GM19455 (cell line): ENCODE measurements around the gene OR6C75.
"Not testable (repeated sequence)": the region's sequence is repeated elsewhere in the genome, so short reads cannot be mapped to it uniquely, and the experiment has no call there.

ENCODE experiments used
- ATAC-seq: cut with Tn5 transposase; IDR thresholded peaks from one replicate; pipeline ENCODE4 v1.9.1; 2021; ENCODE audit not compliant: unreplicated experiment

Gene OR6C75

GRCh38 chr12:55362675-55363074 is at the start of gene OR6C75:
TSS of gene OR6C75 (plus strand) at chr12:55362975. CDS start at chr12:55365111, 2,136 bp downstream.
- no peak for ATAC-seq

- ATAC-seq, result no peak
Measured at GRCh38 chr12:55314043-55314442, 48.7 kb upstream of the OR6C75 start, which contains the start of gene OR6C1. TSS of gene OR6C1 (plus strand) at chr12:55314343. CDS start at chr12:55320600, 6,257 bp downstream.

- ATAC-seq, result no peak
Measured at GRCh38 chr12:55320201-55320600, 42.6 kb upstream of the OR6C75 start.

- ATAC-seq, result not testable (repeated sequence)
Measured at GRCh38 chr12:55325801-55326200, 37.0 kb upstream of the OR6C75 start.

DNA sequence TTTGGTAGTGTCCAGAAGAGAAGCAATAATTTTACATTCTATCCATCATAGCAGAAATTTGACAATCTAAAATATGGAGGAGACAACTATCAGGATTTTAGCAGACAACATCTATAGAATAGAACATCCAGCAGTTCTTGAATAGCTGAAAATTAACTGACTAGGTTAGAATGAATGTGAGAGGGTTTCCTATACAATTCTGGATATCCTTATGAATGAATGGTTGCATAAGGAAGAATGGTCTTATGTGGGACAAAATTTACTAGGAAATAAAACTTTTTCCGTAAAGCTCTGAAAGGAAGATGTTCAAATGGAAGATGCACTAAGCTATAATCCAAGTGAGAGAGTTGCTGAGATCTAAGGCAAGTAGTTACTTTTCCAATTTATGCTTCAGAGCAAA is 32.3 kb upstream of the OR6C75 start, which contains the start of gene OR6C3:
Gene OR6C3, plus strand, starts transcription at position 301 of the 400 bp plus-strand sequence. CDS start 955 bp downstream, outside the sequence.
- no peak for ATAC-seq

DNA sequence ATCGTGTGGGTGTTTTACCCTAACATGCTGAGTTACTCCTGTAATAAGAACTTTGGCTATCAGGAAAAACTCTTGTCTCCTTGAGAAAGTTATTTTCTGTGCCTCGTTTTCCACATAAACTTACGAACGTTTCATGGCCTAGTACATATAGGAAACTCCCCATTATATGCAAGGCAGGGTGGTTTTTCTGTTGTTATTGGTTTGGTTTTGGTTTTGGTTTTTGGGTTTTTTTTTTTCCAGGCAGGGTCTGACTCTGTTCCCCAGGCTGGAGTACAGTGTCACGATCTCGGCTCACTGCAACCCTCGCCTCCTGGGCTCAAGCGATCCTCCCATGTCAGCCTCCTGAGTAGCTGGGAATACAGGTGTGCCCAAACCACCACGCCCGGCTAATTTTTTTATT is 26.8 kb upstream of the OR6C75 start:
- ATAC-seq, result no peak

- ATAC-seq, result not testable (repeated sequence)
Measured at GRCh38 chr12:55355338-55355737, 7.4 kb upstream of the OR6C75 start.

GRCh38 chr12:55365086-55365485 is 2.3 kb downstream of the OR6C75 start:
- ATAC-seq, result no peak

GRCh38 chr12:55372521-55372920 is 9.7 kb downstream of the OR6C75 start:
- ATAC-seq, result no peak

DNA sequence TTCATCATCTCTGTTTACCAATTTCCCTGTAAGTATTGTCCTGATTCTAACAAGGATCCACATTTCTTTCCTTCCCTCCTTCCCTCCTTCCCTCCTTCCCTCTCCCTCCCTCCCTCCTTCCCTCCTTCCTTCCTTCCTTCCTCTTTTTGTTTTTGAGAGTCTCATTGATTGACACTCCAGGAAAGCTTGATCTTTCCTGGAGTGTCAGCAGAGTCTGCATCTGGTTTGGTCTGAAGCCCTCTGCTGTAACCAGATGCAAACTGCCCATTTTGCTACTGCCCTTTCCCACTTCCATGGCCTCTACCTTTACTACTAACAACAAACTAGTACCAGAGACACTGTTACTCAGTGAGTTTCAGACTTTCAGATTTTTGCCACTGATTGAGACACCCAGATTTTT is 23.1 kb downstream of the OR6C75 start:
- no peak for ATAC-seq

GRCh38 chr12:55392032-55392795 is 29.4 kb downstream of the OR6C75 start:
- ATAC-seq, result no peak

DNA sequence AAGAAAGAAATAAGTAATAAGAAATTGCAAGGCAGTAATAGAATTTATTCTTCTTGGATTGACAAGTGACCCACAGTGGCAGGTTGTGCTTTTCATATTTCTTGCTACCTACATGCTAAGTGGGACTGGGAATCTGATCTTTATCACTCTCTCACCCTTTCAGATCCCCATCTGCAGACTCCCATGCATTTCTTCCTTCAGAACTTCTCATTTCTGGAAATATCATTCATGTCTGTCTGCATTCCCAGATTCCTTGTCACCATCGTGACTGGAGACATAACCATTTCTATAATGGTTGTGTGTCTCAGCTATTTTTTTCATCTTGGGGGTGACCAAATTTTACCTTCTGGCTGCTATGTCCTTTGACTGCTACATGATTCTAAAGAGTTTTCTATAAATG is 33.6 kb downstream of the OR6C75 start:
- no peak for ATAC-seq

DNA sequence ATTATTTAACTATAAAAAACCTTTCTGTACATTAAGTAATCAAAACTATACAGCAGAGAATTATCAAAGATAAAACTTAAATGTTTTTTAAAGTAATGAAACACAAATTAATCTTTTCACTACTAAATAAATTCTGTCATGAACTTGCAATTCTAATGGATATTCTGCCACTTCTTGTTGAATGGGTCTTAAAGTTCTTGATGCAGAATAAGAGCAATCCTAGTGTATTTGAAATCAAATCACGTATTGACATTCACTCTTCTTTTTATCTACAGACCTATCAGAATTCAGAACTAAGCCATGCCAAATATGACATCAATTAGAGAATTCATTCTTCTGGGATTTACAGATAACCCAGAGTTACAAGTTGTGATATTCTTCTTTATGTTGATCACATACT is 37.5 kb downstream of the OR6C75 start, which contains the start of gene OR6C65:
Gene OR6C65, plus strand, starts transcription at position 301 of the 400 bp plus-strand sequence. Its CDS starts 0 bp downstream, at position 301.
- ATAC-seq, result no peak

- no peak for ATAC-seq
Measured at GRCh38 chr12:55407866-55408265, 45.1 kb downstream of the OR6C75 start.

GRCh38 chr12:55409133-55409532 is 46.4 kb downstream of the OR6C75 start:
- not testable (repeated sequence) for ATAC-seq

GRCh38 chr12:55412138-55412537 is 49.4 kb downstream of the OR6C75 start:
- not testable (repeated sequence) for ATAC-seq

DNA sequence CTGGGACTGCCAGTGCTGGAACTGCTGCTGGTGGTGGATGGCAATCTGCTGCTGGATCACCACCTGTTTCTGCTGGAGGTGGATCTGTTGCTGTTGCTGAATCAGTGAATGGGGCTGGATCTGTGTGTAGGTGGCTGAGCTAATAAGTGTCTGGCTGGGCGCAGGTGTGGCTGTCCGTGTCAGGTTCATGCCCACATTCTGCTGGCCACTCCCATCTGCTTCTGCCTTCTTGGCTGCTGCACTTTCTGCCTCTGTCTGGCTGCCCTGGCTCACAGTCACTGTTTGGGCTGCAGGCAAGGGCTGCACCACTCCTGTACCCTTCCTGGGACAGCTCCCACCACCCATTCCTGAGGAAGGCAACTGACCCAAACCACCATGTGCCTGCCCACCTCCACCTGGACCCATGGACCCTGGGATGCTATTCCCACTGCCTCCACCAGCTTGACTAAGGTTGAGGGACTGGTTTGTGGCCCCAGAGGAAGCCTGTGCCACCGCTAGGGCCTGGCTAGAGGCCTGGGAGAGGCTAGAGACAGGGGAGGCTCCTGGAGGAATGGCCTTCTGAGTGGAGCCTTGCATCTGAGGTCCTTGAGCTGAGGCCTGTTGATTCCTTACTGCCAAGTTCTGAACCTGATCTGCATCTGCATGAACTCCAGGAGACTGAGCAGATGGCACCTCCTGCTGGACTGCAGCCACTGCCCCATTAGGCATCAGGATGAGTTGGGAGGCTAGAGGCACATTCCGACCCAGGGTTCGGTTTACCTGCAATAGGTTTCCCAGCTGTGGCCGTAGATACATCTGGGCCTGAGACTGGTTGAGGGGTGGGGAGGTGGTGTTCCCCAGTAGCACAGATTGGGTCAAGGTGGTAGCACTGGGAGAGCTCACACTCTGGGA is 51.0 kb downstream of the OR6C75 start:
- not testable (repeated sequence) for ATAC-seq

- not testable (repeated sequence) for ATAC-seq
Measured at GRCh38 chr12:55414396-55414823, 51.6 kb downstream of the OR6C75 start.

GRCh38 chr12:55414889-55415288 is 52.1 kb downstream of the OR6C75 start:
- peak; percentile 50 for ATAC-seq

DNA sequence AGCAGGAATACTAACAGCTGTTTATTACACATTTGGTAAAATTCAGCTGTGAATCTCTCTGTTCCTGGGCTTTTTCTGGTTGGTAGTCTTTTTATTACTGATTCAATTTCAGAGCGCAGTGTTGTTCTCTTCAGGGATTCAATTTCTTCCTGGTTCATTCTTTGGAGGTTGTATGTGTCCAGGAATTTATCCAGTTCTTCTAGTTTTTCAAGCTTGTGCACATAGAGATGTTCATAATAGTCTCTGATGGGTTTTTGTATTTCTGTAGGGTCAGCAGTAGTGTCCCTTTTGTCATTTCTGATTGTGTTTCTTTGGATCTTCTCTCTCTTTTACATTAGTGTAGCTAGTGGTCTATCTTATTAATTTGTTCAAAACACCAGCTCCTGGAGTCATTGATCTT is 54.2 kb downstream of the OR6C75 start:
- ATAC-seq, result no peak
